GM20000 (cell line): Measurements from ENCODE around the gene SMPD4.
"Not testable (repeated sequence)": the region's sequence is repeated elsewhere in the genome, so short reads cannot be mapped to it uniquely, and the experiment has no call there.

Experiments used
- DNase-seq: peaks from one replicate; pipeline ENCODE4 v3.0.0; 2012; ENCODE audit warnings: low spot score
- CTCF ChIP-seq: IDR thresholded peaks from 2 replicates; pipeline ENCODE4 v1.5.1; 2012; ENCODE audit warnings: mild to moderate bottlenecking, control low read depth; ENCODE audit errors: extremely low read depth, missing control alignments

The SMPD4 gene

GRCh38 chr2:130181325-130181879, at the start of gene SMPD4:
Gene SMPD4 (minus strand): TSS chr2:130181602. CDS start chr2:130176592, 5,010 bp downstream.
- peak; percentile 93 for DNase-seq
- no peak for TF ChIP-seq CTCF

GRCh38 chr2:130230907-130231306, 49.5 kb upstream of the SMPD4 start:
- not testable (repeated sequence) for DNase-seq

GRCh38 chr2:130230376-130230775, 49.0 kb upstream of the SMPD4 start:
- not testable (repeated sequence) for DNase-seq

- peak; percentile 85 for DNase-seq
Observed at GRCh38 chr2:130229161-130229510, 47.7 kb upstream of the SMPD4 start.

- not testable (repeated sequence) for DNase-seq
Observed at GRCh38 chr2:130228467-130229160, 47.2 kb upstream of the SMPD4 start.

GRCh38 chr2:130228005-130228404, 46.6 kb upstream of the SMPD4 start:
- DNase-seq = not testable (repeated sequence)

- DNase-seq = not testable (repeated sequence)
Observed at GRCh38 chr2:130222523-130222922, 41.1 kb upstream of the SMPD4 start.

- not testable (repeated sequence) for DNase-seq
Observed at GRCh38 chr2:130220505-130220904, 39.1 kb upstream of the SMPD4 start.

GRCh38 chr2:130219147-130219546, 37.7 kb upstream of the SMPD4 start:
- not testable (repeated sequence) for DNase-seq

GRCh38 chr2:130207051-130207450, 25.6 kb upstream of the SMPD4 start:
- DNase-seq = not testable (repeated sequence)

GRCh38 chr2:130203150-130203549, 21.7 kb upstream of the SMPD4 start:
- not testable (repeated sequence) for DNase-seq

GRCh38 chr2:130202518-130202917, 21.1 kb upstream of the SMPD4 start:
- not testable (repeated sequence) for DNase-seq

GRCh38 chr2:130198343-130198742, 16.9 kb upstream of the SMPD4 start, which contains the start of gene TUBA3E:
Gene TUBA3E (minus strand): TSS chr2:130198439. CDS start chr2:130198360, 79 bp downstream.
- no peak for DNase-seq
- no peak for TF ChIP-seq CTCF

GRCh38 chr2:130196052-130196451, 14.7 kb upstream of the SMPD4 start:
- not testable (repeated sequence) for DNase-seq

GRCh38 chr2:130195089-130195635, 13.8 kb upstream of the SMPD4 start:
- DNase-seq = not testable (repeated sequence)

GRCh38 chr2:130193824-130194223, 12.4 kb upstream of the SMPD4 start:
- DNase-seq = not testable (repeated sequence)

GRCh38 chr2:130192451-130192850, 11.0 kb upstream of the SMPD4 start:
- DNase-seq = not testable (repeated sequence)

GRCh38 chr2:130191319-130191718, 9.9 kb upstream of the SMPD4 start:
- DNase-seq = not testable (repeated sequence)
